ENCODE data around the gene LRRC61.
A peak's percentile ranks its signal among the peaks of the same experiment; 100 is the strongest.

LRRC61 gene

DNA sequence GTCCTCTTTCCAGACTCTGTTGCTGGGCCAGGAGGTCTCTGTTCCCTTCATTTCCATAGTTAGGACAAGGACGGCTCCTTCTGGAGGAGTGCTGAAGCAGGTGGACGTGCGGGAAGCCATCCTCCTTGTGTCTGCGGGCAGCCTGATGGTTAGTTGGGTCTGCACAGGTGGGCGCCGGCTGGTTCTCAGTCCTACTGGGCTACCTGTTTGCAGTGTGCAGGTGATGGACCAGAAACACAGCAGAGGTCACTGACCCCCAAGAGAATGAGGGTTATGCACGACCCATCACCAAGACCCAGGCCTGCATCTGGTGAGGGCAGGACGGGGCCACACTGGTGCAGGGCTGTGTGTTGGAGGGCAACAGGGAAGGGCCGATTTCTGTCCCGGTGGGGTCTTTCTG lies 10.5 kb downstream of the LRRC61 start:
- DNase-seq: no peak

DNA sequence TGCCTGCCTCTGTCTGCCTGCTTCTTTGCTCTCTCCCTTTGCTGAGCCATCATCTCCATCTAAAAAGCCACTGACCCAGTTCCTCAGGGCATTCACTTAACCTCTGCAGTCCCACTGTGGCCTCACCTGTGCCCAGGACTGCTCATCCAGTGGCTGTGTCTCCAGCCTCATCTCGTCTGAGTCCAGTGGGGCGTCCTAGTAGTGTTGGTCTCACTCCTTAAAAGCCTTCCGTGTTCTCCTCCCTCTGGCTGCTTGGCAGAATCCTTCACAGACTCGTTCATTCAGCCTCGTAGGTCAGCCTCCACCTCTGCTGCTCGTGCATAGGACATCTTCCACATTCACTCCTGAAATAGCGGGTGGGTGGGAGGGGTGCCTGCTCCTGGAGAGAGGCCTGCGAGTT lies 11.0 kb downstream of the LRRC61 start:
- DNase-seq: no peak

DNA sequence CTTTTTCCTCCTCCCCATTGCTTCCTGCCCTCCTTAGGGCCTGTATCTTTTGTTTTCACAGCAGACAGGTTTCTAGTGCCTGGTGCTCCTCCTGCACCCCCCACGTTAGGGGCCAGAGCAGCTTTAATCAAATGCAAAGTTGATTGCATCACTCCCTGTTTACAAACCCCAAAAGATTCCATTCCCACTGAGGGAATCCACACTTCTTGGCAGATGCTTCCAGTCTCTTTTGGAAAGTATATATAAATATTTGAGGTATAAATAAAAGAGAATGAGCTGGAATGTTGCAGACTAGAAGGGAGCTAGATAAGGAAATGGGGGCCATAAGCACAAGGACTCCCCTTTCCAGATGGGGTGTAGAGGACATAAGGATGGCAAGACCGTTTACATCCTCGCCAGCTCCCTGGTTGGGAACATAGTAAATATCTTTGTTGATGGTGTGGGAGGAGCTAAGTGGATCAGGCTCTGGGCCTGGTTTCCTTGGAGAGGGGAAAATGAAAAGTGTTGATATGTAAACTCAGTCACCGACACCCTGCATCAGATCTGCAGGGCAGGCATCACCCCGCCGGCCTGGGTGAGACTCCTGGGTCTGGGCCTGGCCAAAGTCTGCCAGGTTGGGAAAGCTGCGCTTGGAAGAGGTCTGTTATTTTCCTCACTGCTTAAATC lies 12.1 kb downstream of the LRRC61 start:
- DNase-seq: no peak

DNA sequence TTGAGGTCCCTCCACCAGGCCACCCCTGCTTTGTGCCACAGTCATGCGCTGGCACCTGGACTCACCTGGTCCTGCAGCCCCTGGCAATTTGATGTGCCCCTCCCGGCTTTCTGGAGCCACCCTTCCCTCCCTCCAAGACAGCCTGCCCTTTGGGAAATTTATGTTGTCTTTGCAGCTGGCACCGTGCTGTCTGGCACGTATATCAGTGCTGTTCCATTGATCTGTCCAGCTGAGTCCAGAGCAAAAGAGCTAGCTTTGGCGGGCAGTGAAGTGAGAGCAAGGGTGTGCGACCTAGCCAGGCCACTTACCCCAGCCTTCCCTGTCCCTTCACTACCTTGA lies 12.6 kb downstream of the LRRC61 start:
- no peak for DNase-seq

DNA sequence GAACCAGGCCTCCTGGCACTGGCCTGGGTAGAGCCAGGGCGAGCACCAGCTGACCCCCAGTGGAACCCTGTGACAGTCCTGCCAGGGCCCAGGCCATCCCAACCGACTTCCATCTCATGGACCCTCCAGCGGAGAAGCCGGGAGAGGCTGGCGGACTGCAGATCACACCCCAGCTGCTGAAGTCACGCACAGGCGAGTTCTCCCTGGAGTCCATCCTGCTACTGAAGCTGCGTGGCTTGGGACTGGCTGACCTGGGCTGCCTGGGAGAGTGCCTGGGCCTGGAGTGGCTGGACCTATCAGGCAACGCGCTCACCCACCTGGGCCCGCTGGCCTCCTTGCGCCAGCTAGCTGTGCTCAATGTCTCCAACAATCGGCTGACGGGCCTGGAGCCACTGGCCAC lies 13.6 kb downstream of the LRRC61 start:
- no peak for DNase-seq

DNA sequence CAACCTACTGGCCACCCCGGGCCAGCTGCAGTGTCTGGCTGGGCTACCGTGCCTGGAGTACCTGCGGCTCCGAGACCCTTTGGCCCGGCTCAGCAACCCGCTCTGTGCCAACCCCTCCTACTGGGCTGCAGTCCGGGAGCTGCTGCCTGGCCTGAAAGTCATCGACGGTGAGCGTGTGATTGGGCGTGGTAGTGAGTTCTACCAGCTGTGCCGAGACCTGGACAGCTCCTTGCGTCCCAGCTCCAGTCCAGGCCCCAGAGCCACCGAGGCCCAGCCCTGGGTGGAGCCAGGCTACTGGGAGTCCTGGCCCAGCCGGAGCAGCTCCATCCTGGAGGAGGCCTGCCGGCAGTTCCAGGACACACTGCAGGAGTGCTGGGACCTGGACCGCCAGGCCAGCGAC lies 14.0 kb downstream of the LRRC61 start:
- no peak for DNase-seq

DNA sequence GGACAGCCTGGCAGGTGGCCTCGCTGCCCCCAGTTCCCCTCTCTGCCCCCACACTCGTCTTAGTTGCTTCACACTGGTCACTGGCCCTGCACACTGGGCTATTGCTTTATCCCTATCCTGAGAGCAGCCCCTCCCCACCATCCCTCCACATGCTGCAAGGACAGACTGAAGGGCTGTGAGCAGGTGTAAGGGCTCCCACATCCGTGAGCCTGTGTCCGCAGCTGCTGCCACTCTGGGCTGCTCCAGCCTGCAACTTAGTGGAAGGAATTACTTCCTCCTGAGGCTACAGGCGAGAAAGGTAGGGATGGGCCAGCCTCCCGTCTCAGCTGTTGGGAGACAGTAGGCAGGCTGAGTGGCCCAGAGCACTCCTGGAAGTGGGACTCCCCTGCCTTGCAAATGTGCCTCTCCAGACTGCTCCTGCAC lies 14.5 kb downstream of the LRRC61 start:
- no peak for DNase-seq

DNA sequence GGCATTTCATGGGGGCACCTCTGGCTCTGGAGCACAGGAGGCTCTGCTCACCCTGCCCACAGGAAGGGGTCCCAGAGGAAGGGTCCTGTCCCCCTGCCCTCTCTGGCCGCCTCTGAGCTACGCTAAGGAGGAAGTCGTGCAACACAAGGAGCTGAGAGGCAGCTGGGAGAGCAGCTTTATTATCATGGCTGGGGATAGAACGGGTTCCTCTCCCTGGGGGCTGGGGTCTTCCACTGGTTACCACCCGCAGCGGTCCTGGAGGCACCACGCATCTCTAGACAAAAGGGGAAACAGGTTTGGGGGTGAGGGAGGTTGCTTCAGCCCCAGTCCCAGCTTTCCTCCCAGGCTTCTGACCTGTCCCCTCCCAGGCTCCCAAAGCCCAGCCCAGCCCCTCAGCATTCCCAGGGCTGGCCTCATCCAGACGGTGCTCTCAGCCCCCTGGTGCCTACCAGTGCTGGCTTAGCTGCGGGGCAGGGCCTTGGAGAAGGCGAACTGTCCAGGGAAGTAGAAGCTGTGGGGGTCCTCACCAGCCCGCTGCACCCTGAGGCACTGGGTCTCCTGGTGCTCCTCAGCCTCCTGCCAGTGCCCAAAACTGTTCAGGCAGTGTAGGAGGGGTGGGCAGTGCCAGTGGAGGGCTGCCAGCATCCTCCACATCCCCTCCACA lies 15.1 kb downstream of the LRRC61 start:
- DNase-seq: no peak

DNA sequence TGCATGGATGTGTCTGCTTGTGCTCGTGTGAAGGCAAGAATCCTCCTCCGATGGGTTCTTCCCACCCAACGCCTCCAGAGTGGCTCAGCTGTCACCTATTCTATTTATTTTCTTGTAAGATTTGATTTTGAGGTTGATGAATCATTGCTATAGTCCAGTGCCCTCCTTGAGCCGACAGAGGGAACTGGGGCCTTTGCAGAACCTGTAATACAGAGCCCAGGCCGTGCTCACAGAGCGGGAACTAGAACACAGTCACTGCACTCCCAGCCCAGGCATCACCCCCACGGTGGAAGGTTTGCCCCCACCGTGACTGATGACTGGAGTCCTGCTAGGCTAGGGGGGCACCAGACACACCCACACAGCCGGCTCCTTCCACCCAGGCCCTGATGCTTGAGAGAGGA lies 16.3 kb downstream of the LRRC61 start:
- no peak for DNase-seq

DNA sequence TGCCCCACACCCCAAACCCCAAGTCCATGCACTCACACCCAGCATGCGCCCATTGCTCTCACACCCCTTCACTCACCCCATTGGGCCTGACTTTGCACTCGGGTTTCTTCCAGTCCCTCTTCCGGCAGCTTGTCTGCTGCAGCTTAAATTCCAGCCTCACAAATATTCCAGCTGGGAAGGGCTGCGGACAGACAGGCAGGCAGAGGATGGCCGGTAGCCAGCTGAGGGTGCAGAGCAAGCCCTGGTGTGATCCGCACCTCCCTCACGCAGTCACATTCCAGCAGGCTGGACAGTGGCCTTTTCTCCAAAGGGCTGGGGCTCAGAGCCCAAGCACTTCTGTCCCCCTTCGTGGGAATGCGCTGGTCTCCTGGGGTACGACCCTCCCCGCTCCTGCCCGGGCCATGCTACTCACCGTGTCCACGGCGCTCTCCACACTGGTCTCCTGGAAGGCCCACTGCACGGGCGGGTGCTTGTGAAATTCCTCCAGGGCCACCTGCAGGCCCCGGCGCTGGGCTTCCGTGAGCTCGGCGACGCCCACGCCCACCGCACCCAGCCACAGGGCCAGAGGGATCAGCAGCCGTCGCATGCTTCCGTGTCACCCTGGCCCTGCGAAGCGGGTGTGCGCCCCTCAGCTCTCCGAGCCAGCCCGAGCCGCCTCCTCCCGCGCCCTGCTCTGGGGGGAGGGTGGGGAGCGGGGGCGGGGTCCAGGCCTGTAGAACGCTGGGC lies 17.0 kb downstream of the LRRC61 start:
- no peak for DNase-seq

DNA sequence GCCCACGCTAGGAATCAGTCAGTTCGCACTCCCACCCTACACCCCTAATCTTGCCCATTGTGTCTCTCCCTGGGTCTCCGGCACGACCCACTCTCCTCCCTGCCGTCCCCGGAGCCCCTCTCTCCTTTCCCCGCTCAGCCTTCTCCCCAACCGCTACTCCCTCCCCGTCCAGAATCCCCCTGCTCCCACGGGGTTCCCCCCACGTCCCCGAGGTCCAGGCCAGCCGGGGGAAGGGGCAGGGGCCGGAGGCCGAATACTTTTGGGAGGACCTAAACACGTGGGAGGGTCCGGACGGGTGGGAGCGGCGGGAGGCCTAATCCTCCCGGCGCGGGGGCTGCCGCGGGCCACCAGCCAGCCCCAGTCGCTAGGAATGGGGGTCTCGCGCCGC lies 17.7 kb downstream of the LRRC61 start:
- DNase-seq: no peak

DNA sequence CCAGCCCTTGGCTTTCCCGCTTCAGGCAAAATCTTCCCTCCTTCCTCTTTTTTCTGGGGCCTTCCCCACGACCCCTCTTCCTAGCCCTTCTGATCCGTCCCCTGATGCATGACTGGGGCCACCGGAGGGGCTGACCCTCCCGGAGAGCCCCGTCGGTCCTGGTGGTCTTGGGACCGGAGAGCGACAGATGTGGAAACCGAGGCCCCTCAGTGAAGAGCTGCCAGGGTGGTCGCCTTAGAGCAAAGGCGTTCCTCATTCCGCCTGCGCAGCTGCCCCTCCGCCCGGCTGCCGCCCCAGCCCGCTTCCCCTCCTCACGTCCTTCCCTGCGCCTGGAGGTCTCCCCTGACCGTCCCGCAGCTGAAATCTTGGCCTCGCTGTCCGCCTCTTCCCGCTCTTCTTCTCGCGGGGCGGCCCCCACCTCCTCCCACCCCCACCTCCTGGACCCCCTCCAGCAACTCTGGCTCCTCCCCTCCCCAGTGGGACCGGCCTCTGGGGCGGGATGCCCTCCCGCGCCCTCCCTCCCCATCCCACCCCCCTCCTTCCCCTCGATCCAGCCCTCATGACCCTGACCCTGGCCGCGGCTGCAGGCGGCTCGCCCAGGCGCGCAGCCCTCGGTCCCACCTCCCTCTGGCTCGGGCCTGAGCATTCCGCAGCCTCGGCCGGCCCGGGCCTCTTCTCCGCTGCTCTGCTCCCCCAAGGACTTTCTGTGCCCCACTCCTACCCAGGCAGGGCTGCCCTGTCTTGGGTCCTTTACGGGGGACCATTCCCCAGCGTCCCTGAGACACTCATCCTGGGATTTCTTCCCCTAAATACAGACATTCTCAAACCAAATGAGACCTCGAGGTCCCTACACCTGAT lies 18.3 kb downstream of the LRRC61 start, which contains the start of gene RARRES2:
Gene RARRES2, minus strand, starts transcription at position 367 of the 858 bp plus-strand sequence. CDS start 1,020 bp downstream, outside the sequence.
- DNase-seq: no peak

DNA sequence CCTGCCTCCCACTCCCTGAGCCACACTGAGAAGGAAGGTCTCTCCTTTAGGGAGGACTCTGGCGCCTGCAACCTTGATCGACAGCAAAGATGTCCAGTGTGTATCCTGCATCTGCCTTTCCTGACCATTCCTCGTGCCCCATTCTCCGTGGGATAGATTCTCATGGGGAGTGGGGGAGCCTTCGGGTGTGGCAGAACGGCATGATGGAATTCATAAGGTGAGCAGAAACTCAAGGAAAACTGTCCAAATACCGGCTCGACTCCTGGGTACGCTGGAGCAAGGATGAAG lies 18.9 kb downstream of the LRRC61 start:
- DNase-seq: no peak

DNA sequence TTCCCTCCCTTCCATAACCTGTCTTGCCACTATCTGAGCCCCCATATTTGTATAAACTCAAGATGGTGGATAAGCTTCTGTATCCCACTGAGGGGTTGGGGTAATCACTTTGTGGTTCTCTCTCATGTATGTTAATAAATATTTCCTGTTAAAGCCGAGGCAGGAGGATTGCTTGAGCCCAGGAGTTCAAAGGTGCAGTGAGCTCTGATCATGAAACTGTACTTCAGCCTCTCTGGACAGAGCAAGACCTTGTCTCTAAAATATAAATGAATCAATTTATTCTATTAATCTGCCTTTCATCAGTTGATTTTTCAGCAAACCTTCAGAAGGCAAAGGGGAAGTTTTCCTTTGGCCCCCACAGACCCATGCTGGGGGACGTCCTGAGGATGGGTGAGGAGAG lies 20.1 kb downstream of the LRRC61 start:
- no peak for DNase-seq

DNA sequence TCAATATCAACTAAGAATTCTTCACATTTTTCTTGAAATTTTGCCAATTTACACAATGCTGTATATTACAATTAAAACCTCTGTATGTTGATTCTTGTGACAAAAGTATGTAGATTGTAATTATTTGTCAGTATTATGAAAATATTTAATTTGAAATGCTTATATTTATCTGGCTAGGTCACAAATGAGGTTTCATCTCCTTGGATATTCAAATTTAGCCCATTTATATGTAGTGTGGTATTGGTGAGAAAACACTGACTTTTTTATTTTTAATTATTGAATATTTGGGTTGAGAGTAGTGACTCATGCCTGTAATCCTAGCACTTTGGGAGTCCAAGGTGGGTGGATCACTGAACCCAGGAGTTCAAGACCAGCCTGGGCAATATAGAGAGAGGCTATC lies 21.1 kb downstream of the LRRC61 start:
- no peak for DNase-seq

DNA sequence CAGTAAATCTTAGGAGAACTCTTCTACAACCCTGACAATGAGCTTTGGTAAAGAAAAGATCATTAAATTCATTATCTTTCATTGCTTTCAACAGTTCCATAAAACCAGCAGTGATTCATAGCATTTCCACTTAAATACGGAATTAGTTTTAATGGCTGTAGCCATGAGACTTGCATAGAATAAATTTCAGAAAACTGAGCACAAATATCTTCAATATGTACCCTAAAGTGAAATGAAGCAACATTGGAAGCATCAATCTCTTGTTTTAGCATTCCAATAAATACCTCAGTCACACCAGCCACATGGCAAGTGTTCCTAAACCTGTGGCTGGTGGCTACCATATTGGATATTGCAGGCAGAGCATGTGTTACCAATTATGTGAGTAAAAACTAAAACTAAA lies 21.9 kb downstream of the LRRC61 start:
- DNase-seq: no peak

DNA sequence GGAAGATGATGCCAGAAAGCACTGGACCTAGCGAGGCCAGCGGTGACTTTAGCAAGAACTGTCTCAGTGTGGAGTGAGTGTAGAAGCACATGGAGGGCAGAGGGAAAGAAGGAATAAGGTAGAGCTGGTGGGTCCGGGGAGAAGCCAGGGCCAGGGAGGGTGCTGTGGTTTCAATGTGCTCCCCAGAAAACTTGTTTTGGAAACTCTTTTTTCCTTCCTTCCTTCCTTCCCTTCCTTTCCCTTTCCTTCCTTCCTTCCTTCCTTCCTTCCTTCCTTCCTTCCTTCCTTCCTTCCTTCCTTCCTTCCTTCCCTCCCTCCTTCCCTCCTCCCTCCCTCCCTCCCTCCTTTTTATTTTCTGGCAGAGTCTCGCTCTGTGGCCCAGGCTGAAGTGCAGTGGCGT lies 23.8 kb downstream of the LRRC61 start:
- no peak for DNase-seq

DNA sequence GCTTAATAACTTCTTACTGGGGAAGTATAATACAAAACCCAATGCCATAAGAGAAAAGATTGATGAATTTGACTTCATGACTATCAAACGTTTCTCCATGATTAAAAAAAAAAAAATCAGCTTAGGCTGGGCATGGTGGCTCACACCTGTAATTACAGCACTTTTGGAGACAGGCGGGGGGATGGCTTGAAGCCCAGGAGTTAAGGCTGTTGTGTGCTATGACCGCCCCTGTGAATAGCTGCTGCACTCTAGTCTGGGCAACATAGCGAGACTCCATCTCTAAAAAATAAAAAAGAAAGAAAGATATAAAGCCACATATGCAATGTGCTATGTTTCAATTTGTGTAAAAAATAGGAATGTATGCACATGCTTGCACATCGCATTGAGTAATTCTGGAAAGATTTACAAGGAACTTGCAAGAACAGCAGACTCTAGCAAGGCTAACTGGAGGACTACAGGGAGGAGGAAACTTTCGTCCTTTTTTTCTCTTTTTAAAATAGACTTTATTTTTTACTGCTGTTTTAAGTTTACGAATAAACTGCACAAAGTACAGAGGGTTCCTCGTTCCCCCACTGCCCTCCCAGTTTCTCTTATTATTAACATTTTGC lies 28.5 kb downstream of the LRRC61 start:
- DNase-seq: no peak

DNA sequence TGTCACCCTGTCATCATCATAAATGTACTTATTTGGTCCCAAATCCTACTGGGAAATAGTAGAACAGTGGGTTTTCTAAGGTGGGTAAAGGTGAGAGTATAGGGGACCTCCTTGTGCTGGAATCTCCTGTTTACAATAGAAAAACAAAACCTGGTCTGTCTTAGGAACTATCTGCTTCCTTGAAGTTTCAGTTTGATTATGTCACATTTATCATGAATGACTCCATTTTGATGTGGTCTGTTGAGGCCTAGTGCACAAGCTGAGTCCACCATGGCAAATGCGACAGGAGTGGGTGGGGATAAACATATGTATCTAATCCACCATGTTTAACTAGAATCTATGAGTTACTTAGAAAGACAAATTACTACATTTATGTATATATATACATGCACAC lies 32.5 kb downstream of the LRRC61 start:
- no peak for DNase-seq

DNA sequence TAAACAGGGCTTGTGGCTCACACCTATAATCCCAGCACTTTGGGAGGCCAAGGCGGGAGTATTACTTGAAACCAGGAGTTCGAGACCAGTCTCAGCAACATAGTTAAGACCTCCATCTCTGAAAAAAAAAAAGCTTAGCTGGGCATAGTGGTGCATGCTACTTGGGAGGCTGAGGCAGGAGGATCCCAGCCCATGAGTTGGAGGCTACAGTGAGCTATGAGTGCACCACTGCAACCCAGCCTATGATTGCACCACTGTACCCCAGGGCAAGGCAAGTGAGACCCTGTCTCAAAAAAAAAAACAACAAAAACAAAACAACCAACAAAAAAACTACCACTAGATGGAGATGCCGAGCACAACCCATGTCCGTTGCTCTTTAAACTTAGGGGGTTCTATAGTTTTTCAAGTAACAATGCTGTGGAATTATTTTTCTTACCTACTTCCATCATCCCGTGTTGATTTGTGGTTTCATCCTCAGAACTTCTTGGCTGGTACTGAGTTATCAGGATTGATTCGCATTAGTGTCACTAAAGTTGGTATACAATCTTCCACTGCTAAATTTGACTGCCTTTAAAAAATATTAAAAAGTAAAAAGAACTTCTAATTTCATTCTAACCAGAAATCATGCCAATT lies 33.2 kb downstream of the LRRC61 start:
- peak; percentile 64 for DNase-seq

DNA sequence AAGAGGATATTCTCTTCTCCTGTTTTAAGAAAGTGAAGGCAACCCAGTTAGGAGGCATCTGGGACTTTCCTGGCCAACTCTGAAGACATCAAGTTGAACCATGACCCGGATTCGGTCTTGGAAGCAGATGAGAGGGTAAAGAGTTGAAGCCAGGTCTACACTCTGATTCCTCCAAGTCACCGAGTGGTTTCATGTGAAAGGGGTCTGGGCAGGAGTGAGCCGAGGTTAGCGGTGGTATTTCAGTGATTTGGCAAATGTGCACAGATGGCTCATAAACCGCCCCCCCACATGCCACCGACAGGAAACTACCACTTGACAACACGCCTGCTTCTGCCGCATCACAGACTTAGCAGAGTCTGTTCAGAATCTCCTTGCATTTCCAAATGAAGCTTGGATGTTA lies 34.1 kb downstream of the LRRC61 start:
- DNase-seq: peak; percentile 81

DNA sequence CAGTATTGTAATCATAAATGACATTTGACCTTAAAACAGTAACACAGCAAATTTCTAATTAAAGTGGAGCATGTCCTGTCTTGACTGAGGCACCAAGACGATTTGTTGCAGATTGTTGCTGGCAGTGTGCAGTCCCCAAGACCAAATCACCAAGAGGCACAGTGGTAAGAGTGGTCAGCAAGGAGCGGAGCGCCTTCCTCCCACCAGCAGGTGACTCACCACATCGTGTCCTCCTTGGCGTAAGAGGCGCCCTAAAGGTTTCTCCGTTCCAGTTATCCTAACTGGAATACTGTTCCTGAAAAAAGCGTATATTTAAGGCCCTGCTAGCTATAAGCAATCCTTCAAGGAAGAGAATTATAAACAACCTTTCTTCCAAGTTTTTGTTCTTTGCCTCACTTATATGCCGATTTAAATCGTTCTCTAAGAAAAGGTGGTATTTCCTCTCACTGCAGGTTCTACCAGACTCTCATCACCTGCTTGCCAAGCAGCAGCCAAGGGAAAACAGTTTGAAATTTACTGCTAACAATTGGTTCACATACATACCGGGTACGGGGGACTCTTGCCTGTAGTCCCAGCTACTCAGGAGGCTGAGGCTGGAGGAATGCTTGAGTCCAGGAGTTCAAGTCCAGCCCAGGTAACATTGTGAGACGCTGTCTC lies 34.7 kb downstream of the LRRC61 start:
- DNase-seq: peak; percentile 24
